Transverse colon (tissue), 4 donors: ENCODE results near the gene NTRK3. TPM values are rescaled to one million over a fixed set of nuclear protein-coding genes. Genes with fewer than 3 reads are reported as not detected.

Experiments used
- DNase-seq: peaks from one replicate; pipeline ENCODE4 v3.0.0-alpha.2; 2019
- H3K27ac ChIP-seq, 4 donors: fragments of 200-600 bp; sonication (generic); 2 replicates each; pipeline ENCODE4 v1.5.1; 2016 to 2018; ENCODE audit warnings: inconsistent platforms in 4 of 4
- H3K27me3 ChIP-seq: fragments of 200-600 bp; sonication (generic); 2 replicates; pipeline ENCODE4 v1.5.1; 2017; ENCODE audit warnings: inconsistent platforms
- H3K36me3 ChIP-seq, 4 donors: fragments of 200-600 bp; sonication (generic); 2 replicates each; pipeline ENCODE4 v1.5.1; 2017 to 2019; ENCODE audit warnings: inconsistent platforms in 4 of 4
- H3K4me1 ChIP-seq, 4 donors: fragments of 200-600 bp; sonication (generic); 2 replicates each; pipeline ENCODE4 v1.5.1; 2017 to 2020; ENCODE audit warnings: inconsistent platforms in 4 of 4
- H3K4me3 ChIP-seq, 4 donors: fragments of 200-600 bp; sonication (generic); 1 replicate in 1 of 4; 2 replicates in 3 of 4; pipeline versions ENCODE4 v1.5.1 to v1.6.1; 2017 to 2019; ENCODE audit warnings: inconsistent platforms in 4 of 4
- H3K9me3 ChIP-seq, 2 donors: fragments of 200-600 bp; sonication (generic); 2 replicates each; pipeline ENCODE4 v1.5.1; 2017 to 2019; ENCODE audit warnings: inconsistent platforms in 2 of 2
- EP300 ChIP-seq: sonication (generic); formaldehyde crosslinking; IDR thresholded peaks from one replicate; pipeline ENCODE4 v1.6.1; 2017; ENCODE audit warnings: antibody characterized with exemption, low read depth
- POLR2A ChIP-seq: fragments of 450-650 bp; IDR thresholded peaks from one replicate; pipeline ENCODE4 v1.6.1; 2016; ENCODE audit warnings: antibody characterized with exemption, mild to moderate bottlenecking, moderate library complexity
- POLR2AphosphoS5 ChIP-seq, 3 donors: sonication (generic); formaldehyde crosslinking; IDR thresholded peaks; one replicate each; pipeline ENCODE4 v1.6.1; 2016; ENCODE audit warnings: antibody characterized with exemption in 3 of 3
- WGBS, 2 donors: methylation state at CpG; one replicate each; pipeline ENCODE4 v1.1.5; 2018; ENCODE audit warnings: low coverage in 1 of 2; 5-methylcytosine and 5-hydroxymethylcytosine counted together
- in situ Hi-C, 4 donors: fragments of 200-750 bp; cut with MboI; loops; one replicate each; pipeline versions ENCODE4 v1.15.0 to v1.15.1; 2017; ENCODE audit warnings: low sequenced_read_pairs in 3 of 4, low pct_ligation_motif_present in 1 of 4, low pct_unique_long_range_greater_than_20kb in 1 of 4
- intact Hi-C: fragments of 100-400 bp; cut with DNase I; formaldehyde crosslinking; loops from one replicate; pipeline ENCODE4 v1.15.1; 2023; ENCODE audit warnings: low total_unique reads
- total RNA-seq, 4 donors: library from RNA; depleted of rRNA; stranded (reverse); fragments of >200 nt; gene quantifications; one replicate each; pipeline ENCODE4 v1.1.0, GENCODE V29; 2016
- TF ChIP-seq, protein P1 (sequence below), 5 experiments: fragments of 200-600 bp in 3 of 5; fragments of 450-650 bp in 2 of 5; sonication (generic) in 3 of 5; IDR thresholded peaks; 1 replicate in 2 of 5; 2 replicates in 3 of 5; pipeline ENCODE4 v1.5.1; 2016 to 2017; ENCODE audit warnings: antibody characterized with exemption in 5 of 5, inconsistent platforms in 3 of 5, mild to moderate bottlenecking in 2 of 5, moderate library complexity in 1 of 5

The NTRK3 gene
- total RNA-seq, 4 donors from 2014 or later, result 1.1 to 2.8 (median 2.4) TPM

DNA sequence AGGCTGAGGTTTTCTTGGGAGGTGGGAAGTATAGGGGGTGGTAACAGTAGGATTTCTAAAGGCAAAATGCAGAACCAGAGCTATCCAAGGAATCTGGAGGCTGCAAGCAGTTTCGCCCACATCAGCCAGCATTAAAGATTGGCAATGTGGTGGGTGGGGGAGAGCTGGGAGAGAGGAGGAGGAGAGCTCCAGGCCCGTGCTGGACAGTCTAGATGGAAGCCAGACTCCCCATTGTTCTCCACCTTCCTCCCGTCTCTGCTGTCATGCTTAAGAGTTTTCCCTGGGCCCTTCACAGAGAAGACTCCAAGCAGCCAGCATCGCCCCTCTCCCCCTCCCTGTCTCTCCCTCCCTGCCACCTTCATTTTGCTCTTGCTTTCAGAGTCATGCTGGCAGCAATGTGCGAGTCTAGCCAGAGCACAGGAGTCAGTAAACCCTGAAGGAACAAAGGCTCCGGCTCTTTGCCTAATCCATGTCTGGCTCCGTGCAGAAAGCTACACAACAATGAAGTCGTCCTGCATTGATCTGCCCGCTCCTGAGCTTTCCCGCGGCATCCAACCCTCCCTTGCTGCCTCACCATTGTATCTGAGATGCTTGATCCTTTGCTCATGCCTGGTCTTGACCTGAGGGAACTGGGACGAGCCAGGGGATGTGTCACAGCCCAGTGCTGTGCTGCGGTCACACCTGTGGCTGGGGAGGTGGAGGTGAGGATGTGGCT lies 282.9 kb downstream of the NTRK3 start:
- Histone ChIP-seq H3K4me1 (no peaks in the 10 kb centered on the region), H3K27ac (no peak overlapping the region), H3K4me3 (no peak overlapping the region), H3K36me3 (no peaks in the 10 kb centered on the region), H3K27me3 (no peaks in the 10 kb centered on the region), H3K9me3 (no peaks in the 10 kb centered on the region)
- 0 to 62% methylated on average over 2 to 13 of the region's 13 CpGs for WGBS, 2 donors
- DNase-seq, result no peak
- intact Hi-C loops (no loop called here), in situ Hi-C loops (no loop called here)
- TF ChIP-seq POLR2A (no peak), POLR2AphosphoS5 (IDR thresholded peaks at IDR 0.05) (peak in 1 of 3 donors; percentile 31)

DNA sequence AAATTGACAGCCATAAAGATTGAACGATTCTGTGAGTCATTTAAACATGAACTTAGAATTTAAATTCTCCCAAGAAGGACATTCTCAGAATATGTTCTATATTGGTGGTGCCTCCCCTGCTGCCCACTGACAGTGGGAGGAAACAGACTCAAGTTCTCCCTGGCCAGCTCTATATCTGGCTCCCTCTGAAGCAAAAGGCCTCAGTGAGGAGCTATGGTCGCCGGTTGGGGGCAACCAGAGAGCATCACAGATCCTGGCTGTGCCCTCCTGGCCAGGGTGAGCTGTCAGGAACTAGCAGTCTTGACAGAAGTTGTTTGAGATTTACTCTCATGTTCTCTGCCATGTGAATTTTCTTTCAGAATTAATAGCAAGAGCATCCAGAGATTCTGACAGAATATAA lies 285.5 kb downstream of the NTRK3 start:
- H3K9me3 ChIP-seq, result no peaks in the 10 kb centered on the region
- H3K27me3 ChIP-seq, result no peaks in the 10 kb centered on the region
- TF ChIP-seq, protein P1, sequence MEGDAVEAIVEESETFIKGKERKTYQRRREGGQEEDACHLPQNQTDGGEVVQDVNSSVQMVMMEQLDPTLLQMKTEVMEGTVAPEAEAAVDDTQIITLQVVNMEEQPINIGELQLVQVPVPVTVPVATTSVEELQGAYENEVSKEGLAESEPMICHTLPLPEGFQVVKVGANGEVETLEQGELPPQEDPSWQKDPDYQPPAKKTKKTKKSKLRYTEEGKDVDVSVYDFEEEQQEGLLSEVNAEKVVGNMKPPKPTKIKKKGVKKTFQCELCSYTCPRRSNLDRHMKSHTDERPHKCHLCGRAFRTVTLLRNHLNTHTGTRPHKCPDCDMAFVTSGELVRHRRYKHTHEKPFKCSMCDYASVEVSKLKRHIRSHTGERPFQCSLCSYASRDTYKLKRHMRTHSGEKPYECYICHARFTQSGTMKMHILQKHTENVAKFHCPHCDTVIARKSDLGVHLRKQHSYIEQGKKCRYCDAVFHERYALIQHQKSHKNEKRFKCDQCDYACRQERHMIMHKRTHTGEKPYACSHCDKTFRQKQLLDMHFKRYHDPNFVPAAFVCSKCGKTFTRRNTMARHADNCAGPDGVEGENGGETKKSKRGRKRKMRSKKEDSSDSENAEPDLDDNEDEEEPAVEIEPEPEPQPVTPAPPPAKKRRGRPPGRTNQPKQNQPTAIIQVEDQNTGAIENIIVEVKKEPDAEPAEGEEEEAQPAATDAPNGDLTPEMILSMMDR (IDR thresholded peaks at IDR 0.05), result no peak
- TF ChIP-seq EP300 (no peak), POLR2A (no peak), POLR2AphosphoS5 (IDR thresholded peaks at IDR 0.05) (no peak)
- 43 to 68% methylated on average over 1 to 3 of the region's 3 CpGs for WGBS, 2 donors
- no peak for DNase-seq
- in situ Hi-C loops, result no loop called here
- intact Hi-C loops, result no loop called here
- no peak overlapping the region for H3K4me3 ChIP-seq
- no peaks in the 10 kb centered on the region for H3K4me1 ChIP-seq
- H3K36me3 ChIP-seq, result no peaks in the 10 kb centered on the region
- no peak overlapping the region for H3K27ac ChIP-seq

DNA sequence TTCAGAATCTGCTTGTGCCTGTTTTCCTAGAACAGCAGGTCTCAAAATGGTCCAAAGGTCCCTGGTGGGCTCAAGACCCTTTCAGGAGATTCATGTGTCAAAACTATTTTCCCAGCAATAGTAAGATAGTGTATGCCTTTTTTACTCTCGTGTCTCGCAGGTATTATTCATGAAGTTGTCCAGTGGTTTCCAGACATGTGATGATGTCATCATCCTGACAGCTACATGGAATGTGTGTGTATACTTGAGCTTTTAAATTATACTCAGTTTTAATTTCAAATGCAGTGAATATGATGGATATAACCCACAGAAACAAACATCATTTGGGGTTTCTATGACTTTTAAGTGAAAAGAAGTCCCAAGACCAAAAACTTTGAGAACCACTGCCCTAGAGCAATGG lies 288.6 kb downstream of the NTRK3 start:
- DNase-seq, result no peak
- 67 to 70% methylated on average over 2 of the region's 2 CpGs for WGBS, 2 donors
- Histone ChIP-seq H3K4me1 (no peaks in the 10 kb centered on the region), H3K27me3 (no peaks in the 10 kb centered on the region), H3K27ac (no peak overlapping the region), H3K9me3 (no peaks in the 10 kb centered on the region), H3K4me3 (no peak overlapping the region), H3K36me3 (no peaks in the 10 kb centered on the region)
- intact Hi-C loops (no loop called here), in situ Hi-C loops (no loop called here)
- TF ChIP-seq EP300, result no peak
- no peak for TF ChIP-seq POLR2AphosphoS5 (IDR thresholded peaks at IDR 0.05)
- TF ChIP-seq POLR2A, result no peak
- TF ChIP-seq, protein P1 (IDR thresholded peaks at IDR 0.05), result no peak

DNA sequence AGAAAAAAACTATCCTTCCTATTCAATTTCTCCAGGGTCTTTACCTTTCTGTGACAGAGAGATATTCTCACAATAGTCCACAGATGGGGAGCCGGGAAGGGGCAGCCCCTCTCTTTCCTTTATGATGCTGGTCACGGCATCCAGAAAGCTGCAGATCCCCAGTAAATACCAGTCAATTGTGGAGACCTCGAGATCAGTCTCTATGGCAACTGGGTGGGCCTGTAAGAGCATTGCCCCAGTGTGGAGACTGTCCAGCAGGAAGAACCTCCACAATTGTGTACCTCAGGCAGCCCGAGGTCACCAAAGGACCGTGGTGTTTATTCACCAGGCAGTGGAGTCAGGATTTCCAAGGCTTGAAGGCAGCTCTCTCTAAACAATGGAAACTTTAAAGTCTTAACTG lies 291.2 kb downstream of the NTRK3 start:
- intact Hi-C loops, result no loop called here
- DNase-seq, result no peak
- Histone ChIP-seq H3K4me3 (no peak overlapping the region), H3K4me1 (no peaks in the 10 kb centered on the region), H3K27me3 (no peaks in the 10 kb centered on the region), H3K27ac (no peak overlapping the region), H3K36me3 (no peaks in the 10 kb centered on the region), H3K9me3 (no peaks in the 10 kb centered on the region)
- TF ChIP-seq POLR2AphosphoS5 (IDR thresholded peaks at IDR 0.05) (no peak), EP300 (no peak), POLR2A (no peak)
- TF ChIP-seq, protein P1 (IDR thresholded peaks at IDR 0.05), result no peak
- WGBS, 2 donors, result 37 to 53% methylated on average over 2 to 5 of the region's 5 CpGs
- in situ Hi-C loops, result no loop called here

DNA sequence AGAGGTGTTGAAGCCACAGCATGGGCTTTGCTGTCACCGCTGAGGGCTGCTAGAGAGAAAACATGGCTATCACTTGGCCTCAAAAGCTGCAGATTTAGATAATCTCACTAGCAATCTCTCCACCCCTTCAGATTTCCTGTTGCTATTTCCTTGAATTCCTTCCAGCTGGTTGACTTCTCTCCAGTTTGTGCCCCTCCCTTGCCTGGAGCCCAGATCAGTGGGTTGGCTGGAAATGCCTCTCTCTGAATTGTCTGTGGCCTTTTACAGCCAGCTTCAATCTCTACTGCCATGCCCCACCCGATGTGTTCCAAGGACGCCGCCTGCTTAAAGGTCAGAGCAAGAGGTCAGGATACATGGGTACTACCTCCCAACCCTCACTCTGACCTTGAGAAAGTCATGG lies 294.1 kb downstream of the NTRK3 start:
- no peaks in the 10 kb centered on the region for H3K36me3 ChIP-seq
- in situ Hi-C loops, result no loop called here
- TF ChIP-seq EP300 (no peak), POLR2AphosphoS5 (IDR thresholded peaks at IDR 0.05) (no peak), POLR2A (no peak)
- DNase-seq, result no peak
- H3K4me3 ChIP-seq, result no peak overlapping the region
- H3K4me1 ChIP-seq, result no peaks in the 10 kb centered on the region
- WGBS, 2 donors, result 25 to 34% methylated on average over 4 of the region's 4 CpGs
- H3K27me3 ChIP-seq, result no peaks in the 10 kb centered on the region
- H3K27ac ChIP-seq, result no peak overlapping the region
- no peaks in the 10 kb centered on the region for H3K9me3 ChIP-seq
- intact Hi-C loops, result no loop called here
